Stimulated activated CD4-positive, alpha-beta T cell treated with anti-CD3 and anti-CD28 coated beads, Interleukin-2, amount 100 ng/mL, for 48 hours (primary cell): ENCODE measurements around the gene CSF1R.

Experiments used
- DNase-seq, 2 donors: peaks; one replicate each; pipeline ENCODE4 v3.0.0-alpha.2; 2020

The CSF1R gene

GRCh38 chr5:150022158-150022531 is 64.2 kb downstream of the CSF1R start:
- DNase-seq, result no peak

DNA sequence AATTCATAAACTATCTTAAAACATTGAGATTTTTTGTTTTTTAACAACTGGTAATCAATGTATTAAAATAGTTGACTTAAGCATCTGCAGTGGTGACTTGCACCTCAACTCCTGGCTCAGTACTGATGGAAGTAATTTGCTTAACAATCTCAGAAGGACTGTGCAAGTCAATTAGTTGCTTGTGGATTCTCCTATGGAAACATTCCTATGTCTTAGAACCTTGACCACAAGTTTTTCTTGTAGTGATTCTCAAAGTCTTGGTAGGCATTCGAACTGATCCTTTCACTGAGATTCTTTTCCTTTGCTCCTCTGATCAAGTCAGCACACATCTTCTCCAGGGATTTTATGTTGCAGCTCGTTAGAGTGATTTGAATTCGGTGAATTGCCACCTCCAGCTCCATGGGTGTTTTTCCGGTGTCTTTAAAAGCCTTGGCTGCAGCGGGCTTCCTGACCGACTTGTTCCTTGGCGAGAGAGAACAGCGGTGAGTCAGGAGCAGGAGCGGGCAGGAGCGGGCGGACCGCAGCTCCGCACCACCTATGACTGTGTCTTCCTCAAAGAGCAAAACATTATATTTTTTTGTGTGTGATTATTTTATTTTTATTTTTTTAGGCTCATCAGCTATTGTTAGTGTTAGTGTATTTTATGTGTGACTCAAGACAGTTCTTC is 64.7 kb downstream of the CSF1R start:
- no peak for DNase-seq

- no peak for DNase-seq
These were observed 66.1 kb downstream of the CSF1R start for GRCh38 chr5:150020249-150020648.

DNA sequence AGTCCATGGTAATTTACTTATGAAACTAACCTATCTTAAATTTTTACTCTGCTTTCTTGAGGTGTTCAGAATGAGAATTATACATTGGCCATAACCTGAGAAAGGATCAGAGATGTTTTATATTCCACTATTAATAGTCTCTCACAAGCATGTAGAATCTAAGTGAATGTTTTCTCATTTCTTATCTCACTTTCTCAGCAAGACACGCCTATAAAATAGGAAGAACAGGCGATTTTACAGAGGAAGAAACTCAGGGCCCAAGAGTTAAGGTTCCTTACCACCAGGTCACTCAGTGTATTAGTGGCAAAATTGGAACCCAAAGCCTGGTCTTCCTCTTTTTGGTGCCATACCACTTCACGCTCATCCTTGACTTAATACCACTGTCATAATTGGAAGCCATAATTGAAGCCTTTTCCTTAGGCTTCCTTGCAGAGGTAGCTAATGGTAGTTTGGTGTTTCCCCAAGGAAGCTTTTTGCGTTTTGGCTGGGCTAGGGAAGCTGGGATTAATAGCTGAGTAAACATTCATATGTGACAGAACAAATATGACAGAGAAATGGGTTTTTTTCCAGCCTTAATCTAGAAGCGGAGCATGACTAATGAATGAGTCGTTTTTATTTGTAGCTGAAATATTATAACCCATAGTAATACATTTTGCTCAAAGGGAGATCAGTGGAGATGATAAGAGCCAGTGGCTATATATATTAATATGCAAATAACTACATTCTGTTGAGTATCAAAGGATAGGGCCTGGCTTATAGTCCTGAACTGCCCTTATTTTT is 68.9 kb downstream of the CSF1R start:
- no peak for DNase-seq

GRCh38 chr5:150016537-150016936 is 69.8 kb downstream of the CSF1R start:
- DNase-seq, result no peak

- DNase-seq, result no peak
These were observed 70.9 kb downstream of the CSF1R start for GRCh38 chr5:150015415-150015814.

GRCh38 chr5:150014456-150014855 is 71.9 kb downstream of the CSF1R start:
- no peak for DNase-seq

DNA sequence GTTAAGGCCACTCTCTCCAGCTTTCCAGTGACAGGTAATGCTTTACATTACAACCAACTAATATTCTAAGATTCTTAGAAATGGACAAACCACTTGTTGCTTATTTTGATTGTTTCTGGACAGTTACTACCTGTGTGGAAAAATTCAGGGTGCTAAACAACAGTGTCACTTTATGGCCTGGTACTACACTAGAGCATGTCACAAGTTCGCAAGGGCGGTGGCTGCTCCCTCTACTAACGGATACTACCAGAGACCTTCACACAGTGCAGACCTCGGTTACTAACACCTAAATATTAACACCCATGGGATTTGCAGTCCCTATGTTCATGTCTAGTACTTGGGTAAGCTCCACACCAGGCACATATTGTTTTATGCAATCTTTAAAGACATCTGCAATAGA is 72.4 kb downstream of the CSF1R start:
- DNase-seq, result no peak

DNA sequence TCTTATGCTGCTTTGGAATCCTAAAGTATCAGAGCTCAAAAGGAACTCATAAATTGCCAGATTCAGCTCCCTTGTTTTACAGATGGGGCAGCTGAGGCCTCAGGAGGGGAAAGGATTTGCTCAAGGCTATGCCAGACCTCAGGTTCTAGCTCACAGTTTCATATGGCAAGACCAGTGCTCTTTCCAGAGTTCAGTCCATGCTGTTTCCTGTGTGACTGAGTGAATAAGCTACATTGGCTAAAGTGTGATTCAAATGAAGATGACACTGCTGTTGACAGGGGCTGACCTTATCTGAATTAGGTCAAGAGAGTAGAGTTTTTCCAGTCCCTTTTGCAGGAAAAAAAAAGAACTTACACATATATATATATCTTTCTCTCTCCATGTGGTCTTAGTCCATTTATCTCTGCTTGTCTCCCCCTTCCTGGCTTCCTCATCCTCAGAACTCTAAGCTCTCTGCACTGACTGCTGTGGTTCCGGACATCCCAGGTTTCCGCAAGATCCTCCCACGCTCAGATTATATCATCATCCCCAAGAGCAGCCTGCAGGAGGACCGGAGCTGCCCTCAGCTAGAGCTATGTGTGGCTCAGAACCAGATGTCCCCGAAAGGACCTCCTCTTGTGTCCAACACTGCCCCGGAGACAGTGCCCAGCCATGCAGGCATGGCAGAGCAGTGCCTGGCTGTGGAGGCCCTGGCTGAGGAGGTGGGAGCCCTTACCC is 76.5 kb downstream of the CSF1R start:
- no peak for DNase-seq

- no peak for DNase-seq
These were observed 79.3 kb downstream of the CSF1R start for GRCh38 chr5:150007050-150007449.

GRCh38 chr5:150006318-150006717 is 80.0 kb downstream of the CSF1R start:
- DNase-seq, result no peak
